Panc1 (cell line): ENCODE results near the gene LSM4.
A peak's percentile ranks its signal among the peaks of the same experiment; 100 is the strongest.

Source experiments
- POLR2AphosphoS5 ChIP-seq: IDR thresholded peaks from 2 replicates; pipeline ENCODE4 v1.6.1; 2012; ENCODE audit warnings: mild to moderate bottlenecking, low read depth, low read length, moderate library complexity
- SIN3A ChIP-seq: IDR thresholded peaks from 2 replicates; pipeline ENCODE4 v1.6.1; 2012; ENCODE audit warnings: low read depth, mild to moderate bottlenecking, low read length, moderate library complexity, borderline replicate concordance; ENCODE audit not compliant: insufficient read depth
- TF ChIP-seq, protein P1 (sequence below): fragments of 450-650 bp; IDR thresholded peaks from 2 replicates; pipeline ENCODE4 v1.5.1; 2017; ENCODE audit warnings: mild to moderate bottlenecking
- TF ChIP-seq, protein P2 (sequence below), 2 experiments: IDR thresholded peaks; 2 replicates each; pipeline ENCODE4 v1.6.1; 2011 to 2012; ENCODE audit warnings: low read depth in 2 of 2, control low read depth in 1 of 2, low read length in 1 of 2, mild to moderate bottlenecking in 1 of 2, moderate library complexity in 1 of 2; ENCODE audit not compliant: insufficient read depth in 1 of 2

DNA sequence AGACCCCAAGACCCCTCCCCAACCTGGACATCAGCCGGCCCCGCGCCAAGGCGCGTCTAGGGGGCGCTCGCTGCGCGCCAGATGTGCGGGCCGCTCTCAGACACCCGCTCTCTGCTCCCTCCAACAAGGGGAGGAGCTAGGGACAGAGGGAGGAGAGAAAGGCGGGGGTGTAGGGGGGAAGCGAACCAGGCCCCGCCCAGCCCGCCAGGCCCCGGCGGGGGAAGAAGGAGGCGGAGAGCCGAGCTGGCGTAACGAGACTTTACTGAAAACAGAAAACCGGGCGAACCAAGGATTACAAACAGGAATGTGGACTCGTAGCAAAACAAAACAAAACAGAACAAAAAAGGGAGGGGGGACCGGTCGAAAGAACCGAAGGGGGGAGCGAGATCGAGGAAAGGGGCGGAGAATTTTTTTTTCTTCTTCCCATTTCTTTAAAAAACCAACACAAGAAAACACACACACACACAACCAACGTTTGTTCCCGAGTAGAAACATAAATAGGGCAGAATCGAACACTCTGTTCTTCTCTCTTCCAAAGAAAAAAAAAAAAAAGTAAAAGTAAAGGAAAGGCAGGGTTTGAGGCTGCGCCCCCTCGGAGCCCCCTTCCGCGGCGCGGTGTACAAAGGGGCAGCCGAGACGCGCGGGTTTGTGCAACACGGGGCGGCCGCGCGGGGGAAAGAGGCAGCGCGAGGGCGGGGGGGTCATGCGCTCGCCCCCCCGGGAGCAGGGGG lies 43.2 kb downstream of the LSM4 start:
- TF ChIP-seq, protein P1, sequence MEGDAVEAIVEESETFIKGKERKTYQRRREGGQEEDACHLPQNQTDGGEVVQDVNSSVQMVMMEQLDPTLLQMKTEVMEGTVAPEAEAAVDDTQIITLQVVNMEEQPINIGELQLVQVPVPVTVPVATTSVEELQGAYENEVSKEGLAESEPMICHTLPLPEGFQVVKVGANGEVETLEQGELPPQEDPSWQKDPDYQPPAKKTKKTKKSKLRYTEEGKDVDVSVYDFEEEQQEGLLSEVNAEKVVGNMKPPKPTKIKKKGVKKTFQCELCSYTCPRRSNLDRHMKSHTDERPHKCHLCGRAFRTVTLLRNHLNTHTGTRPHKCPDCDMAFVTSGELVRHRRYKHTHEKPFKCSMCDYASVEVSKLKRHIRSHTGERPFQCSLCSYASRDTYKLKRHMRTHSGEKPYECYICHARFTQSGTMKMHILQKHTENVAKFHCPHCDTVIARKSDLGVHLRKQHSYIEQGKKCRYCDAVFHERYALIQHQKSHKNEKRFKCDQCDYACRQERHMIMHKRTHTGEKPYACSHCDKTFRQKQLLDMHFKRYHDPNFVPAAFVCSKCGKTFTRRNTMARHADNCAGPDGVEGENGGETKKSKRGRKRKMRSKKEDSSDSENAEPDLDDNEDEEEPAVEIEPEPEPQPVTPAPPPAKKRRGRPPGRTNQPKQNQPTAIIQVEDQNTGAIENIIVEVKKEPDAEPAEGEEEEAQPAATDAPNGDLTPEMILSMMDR: peak; percentile 90
- TF ChIP-seq SIN3A (0 out of 2 replicates have a peak, but pooled peaks have one; percentile 43), POLR2AphosphoS5 (peak; percentile 53; the same call in 1 of the 2 replicates)
- TF ChIP-seq, protein P2, sequence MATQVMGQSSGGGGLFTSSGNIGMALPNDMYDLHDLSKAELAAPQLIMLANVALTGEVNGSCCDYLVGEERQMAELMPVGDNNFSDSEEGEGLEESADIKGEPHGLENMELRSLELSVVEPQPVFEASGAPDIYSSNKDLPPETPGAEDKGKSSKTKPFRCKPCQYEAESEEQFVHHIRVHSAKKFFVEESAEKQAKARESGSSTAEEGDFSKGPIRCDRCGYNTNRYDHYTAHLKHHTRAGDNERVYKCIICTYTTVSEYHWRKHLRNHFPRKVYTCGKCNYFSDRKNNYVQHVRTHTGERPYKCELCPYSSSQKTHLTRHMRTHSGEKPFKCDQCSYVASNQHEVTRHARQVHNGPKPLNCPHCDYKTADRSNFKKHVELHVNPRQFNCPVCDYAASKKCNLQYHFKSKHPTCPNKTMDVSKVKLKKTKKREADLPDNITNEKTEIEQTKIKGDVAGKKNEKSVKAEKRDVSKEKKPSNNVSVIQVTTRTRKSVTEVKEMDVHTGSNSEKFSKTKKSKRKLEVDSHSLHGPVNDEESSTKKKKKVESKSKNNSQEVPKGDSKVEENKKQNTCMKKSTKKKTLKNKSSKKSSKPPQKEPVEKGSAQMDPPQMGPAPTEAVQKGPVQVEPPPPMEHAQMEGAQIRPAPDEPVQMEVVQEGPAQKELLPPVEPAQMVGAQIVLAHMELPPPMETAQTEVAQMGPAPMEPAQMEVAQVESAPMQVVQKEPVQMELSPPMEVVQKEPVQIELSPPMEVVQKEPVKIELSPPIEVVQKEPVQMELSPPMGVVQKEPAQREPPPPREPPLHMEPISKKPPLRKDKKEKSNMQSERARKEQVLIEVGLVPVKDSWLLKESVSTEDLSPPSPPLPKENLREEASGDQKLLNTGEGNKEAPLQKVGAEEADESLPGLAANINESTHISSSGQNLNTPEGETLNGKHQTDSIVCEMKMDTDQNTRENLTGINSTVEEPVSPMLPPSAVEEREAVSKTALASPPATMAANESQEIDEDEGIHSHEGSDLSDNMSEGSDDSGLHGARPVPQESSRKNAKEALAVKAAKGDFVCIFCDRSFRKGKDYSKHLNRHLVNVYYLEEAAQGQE (IDR thresholded peaks at IDR 0.05; ENCODE audit: insufficient read depth in 1 of 2, low read depth in 2 of 2, low read length in 1 of 2): no peak
